ENCODE measurements around the gene POLR2H.
"Not testable (repeated sequence)": the region's sequence is repeated elsewhere in the genome, so short reads cannot be mapped to it uniquely, and the experiment has no call there.

POLR2H gene

DNA sequence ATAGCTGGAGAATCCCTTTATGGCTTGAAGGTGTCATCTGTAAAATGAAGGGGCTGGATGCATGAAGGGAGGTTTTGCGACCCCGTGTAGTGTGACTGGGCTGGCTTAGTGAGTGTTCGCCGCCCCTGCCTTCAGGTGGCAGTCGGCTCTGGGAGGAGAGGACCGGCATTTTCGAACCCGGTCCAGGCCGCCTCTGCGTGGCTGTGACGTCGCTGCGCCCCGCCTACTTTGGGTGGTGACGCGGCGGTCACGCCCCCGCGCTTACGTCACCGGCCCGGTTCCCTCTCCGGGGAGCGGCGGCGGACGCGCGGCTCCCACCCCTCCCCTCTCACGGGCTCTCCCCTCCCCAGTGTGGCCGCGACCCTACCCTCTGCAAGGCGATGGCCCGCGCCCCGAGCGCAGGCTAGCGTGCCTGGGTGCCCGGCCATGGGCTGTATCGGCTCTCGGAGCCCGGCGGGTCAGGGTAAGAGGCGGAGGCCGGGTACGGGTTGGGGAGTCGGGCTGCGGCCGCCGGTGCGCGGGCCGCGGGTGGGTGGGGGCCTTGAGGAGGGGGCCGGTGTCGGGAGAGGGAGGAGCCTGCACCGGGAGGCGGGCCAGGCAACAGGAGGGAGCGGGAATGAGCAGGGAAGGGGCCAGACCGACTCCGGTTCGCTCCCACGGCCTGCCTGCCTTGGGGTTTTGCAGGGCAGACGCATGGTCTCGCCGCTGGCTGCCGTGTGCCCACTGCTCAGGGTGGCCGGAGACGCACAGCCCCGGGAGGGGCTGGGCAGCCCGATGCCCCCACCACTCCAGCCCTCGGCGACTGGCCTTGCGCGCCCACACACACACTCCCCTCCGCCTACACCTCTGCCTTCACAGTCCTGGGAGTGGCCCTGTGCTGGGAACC, 25.6 kb upstream of the POLR2H start:
- no peak for DNase-seq (ENCODE audit: low read depth)

DNA sequence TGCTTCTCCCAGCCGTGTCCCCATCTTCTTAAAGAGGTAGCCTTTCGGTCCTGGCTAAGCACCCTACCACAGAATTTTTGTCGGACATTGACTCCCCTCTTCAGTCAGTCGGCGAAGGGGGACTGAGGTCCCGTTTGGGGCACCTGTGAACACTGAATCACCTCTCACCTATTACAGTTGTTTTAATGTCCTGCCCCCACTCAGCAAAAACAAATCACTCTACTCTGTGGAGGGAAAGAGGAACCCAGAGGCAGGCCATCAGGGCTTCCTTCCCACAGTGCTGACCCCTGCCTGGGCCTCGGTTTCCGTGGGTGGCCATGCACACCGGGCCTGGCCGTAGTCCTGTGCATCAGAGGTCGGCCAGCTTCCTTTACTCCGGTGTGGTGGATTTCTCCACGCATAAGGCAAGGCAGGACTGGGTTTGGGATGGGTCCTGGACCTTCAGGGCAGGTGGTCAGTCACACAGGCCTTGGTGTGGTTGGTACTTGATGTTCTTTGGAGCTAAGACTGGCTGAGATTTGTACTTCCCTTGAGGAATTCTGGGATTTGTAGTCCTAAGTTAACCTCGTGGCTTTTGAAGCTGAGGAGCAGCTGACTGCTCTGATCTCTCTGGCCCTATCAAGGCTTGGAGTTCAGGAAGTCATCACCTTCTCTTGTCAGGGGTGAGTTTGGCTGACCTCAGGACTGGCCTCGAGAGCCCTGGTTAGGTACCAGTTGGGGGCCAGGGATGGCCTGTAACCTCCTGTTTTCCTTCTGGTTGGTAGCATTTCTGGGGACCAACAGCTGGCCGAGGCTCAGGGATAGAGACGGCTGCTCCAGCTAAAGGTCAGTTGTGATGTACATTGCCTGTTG, 24.7 kb upstream of the POLR2H start:
- no peak for DNase-seq (ENCODE audit: low read depth)

DNA sequence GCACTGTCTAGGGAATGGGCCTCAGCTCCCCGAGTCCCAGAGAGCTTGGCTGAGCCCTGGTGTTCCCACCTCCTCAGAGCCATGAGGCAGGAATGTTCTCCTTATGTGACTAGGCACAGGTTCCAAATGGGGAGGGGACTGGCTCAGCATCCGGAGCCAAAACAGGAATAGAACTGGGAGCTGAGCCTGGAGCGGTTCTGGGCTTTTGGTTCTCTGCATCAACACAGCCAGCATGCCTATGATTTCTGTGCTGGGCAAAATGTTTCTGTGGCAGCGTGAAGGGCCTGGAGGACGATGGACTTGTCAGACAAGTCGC, 24.2 kb upstream of the POLR2H start, which contains the start of gene FAM131A:
TSS of gene FAM131A (plus strand) at position 202 of the 316 bp plus-strand sequence. CDS start at position 233, 31 bp downstream.
- no peak for DNase-seq (ENCODE audit: low read depth)

DNA sequence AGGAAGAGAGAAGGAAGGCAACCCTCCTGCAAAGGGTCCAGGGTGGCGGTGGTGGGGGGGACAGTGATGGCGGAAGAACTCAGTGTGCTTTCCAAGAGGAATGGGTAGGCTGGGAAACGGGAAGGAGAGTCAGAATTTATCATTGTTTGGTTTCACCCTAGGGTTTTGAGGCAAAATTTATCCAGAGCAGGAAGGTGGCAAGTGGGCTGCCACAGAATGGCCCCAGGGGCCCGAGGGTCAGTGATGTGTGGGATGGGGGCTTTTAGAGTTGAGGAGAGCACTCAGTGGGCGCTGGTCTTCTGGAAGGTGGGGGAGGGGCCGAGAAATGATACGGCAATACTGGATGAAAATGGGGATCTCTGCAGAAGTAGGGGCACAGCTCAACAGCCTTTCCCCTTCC, 23.5 kb upstream of the POLR2H start:
- DNase-seq (ENCODE audit: low read depth), result no peak

DNA sequence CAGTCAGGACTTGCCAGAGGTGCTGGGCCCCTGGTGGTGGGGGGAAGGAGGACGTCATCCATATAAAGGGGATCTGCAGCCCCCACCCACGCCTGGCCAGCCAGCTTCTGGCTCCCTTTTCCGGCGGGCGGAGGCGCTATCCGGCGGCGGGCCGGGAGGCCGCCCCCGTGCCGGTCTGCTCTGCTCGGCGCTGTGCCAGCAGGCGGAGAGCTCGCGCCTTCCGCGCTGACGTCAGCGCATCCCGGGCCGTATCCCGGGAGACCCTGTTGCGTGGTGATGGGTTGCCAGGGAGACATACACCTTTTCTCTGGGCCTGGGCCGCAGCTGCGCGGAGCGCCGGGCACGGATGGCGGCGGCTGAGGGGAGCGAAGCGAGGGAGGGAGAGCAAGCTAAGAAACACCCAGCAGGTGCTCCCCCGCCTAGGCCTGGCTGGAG, 23.0 kb upstream of the POLR2H start:
- DNase-seq (ENCODE audit: low read depth), result no peak

DNA sequence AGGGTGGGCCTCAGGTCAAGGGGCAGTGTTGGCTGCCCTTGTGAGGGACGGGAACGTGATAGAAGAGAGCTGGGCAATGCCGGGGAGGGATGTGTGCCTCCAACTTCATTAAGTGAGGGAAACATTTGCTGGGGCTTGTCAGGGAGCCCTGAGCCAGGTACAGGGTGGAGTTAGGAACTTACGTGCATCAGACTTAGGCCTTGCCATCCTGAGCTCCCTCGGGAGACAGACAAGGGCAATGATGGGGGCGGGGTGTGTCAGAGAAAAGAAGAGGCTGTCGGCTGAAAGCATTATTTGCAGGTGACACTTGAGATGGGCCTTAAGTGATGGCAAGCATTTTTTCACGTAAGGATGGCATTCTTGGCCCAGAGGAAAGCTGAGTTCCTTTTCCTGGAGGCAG, 22.5 kb upstream of the POLR2H start:
- DNase-seq (ENCODE audit: low read depth), result no peak

DNA sequence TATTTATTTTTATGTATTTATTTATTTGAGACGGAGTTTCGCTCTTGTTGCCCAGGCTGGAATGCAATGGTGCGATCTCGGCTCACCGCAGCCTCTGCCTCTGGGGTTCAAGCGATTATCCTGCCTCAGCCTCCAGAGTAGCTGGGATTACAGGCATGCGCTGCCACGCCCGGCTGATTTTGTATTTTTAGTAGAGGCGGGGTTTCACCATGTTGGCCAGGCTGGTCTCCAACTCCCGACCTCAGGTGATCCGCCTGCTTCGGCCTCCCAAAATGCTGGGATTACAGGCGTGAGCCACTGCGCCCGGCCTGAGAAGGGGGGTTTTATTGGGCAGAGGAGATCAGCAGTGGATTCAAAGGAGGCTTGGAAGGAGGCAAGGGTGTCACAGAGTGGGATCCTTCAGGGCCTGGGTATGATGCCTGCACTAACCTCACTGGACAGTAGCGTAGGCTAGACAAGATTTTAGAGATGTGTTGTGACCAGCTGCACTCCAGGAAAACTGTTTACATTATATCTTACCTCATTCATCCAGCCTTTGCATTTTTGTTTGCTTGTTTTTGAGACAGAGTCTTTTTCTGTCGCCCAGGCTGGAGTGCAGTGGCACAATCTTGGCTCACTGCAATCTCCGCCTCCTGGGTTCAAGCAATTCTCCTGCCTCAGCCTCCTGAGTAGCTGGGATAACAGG, 21.9 kb upstream of the POLR2H start:
- DNase-seq (ENCODE audit: low read depth), result not testable (repeated sequence)

DNA sequence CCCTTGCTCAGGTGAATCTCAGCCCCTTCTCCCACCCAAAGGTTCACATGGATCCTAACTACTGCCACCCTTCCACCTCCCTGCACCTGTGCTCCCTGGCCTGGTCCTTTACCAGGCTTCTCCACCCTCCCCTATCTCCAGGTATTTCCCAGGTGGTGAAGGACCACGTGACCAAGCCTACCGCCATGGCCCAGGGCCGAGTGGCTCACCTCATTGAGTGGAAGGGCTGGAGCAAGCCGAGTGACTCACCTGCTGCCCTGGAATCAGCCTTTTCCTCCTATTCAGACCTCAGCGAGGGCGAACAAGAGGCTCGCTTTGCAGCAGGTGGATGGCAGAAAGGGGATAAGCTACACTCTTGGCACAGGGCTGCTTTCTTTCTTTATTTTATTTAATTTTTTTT, 19.6 kb upstream of the POLR2H start:
- DNase-seq (ENCODE audit: low read depth), result no peak

DNA sequence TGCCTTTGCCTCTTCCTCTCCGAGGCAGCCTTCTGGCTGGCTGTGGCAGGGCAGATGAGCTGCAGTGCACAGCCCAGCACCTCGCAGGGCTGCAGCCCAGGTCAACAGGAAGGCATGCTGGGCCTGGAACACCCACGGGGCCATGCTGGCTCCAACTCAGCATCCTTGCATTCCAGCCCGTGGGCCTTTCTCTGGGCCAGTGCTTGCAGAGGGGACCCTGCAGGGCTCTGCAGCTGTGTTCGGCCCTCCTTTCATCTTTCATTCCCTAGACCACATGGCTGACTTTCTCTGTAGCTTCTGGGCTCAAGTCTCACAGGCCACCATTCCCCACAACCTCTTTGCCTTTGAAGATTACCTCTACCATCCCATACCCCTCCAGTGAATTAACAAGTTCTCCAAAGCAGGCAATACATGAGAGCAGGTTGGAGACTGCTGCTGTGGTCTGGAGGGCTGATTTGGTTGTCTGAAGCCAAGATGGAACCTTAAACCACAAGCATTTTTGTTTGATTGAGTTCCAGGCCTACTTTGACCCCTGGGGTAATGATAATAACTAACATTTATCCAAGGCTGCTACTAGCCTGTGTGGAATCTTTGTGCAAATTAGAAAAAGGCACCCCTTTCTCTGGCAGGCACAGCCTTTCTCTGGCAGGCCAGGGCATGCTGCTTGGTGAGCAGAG, 18.2 kb upstream of the POLR2H start:
- DNase-seq (ENCODE audit: low read depth), result no peak

DNA sequence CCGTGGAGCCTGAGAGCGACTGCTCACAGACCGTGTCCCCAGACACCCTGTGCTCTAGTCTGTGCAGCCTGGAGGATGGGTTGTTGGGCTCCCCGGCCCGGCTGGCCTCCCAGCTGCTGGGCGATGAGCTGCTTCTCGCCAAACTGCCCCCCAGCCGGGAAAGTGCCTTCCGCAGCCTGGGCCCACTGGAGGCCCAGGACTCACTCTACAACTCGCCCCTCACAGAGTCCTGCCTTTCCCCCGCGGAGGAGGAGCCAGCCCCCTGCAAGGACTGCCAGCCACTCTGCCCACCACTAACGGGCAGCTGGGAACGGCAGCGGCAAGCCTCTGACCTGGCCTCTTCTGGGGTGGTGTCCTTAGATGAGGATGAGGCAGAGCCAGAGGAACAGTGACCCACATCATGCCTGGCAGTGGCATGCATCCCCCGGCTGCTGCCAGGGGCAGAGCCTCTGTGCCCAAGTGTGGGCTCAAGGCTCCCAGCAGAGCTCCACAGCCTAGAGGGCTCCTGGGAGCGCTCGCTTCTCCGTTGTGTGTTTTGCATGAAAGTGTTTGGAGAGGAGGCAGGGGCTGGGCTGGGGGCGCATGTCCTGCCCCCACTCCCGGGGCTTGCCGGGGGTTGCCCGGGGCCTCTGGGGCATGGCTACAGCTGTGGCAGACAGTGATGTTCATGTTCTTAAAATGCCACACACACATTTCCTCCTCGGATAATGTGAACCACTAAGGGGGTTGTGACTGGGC, 16.8 kb upstream of the POLR2H start:
- no peak for DNase-seq (ENCODE audit: low read depth)

DNA sequence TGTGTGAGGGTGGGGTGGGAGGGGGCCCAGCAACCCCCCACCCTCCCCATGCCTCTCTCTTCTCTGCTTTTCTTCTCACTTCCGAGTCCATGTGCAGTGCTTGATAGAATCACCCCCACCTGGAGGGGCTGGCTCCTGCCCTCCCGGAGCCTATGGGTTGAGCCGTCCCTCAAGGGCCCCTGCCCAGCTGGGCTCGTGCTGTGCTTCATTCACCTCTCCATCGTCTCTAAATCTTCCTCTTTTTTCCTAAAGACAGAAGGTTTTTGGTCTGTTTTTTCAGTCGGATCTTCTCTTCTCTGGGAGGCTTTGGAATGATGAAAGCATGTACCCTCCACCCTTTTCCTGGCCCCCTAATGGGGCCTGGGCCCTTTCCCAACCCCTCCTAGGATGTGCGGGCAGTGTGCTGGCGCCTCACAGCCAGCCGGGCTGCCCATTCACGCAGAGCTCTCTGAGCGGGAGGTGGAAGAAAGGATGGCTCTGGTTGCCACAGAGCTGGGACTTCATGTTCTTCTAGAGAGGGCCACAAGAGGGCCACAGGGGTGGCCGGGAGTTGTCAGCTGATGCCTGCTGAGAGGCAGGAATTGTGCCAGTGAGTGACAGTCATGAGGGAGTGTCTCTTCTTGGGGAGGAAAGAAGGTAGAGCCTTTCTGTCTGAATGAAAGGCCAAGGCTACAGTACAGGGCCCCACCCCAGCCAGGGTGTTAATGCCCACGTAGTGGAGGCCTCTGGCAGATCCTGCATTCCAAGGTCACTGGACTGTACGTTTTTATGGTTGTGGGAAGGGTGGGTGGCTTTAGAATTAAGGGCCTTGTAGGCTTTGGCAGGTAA, 16.0 kb upstream of the POLR2H start:
- no peak for DNase-seq (ENCODE audit: low read depth)

DNA sequence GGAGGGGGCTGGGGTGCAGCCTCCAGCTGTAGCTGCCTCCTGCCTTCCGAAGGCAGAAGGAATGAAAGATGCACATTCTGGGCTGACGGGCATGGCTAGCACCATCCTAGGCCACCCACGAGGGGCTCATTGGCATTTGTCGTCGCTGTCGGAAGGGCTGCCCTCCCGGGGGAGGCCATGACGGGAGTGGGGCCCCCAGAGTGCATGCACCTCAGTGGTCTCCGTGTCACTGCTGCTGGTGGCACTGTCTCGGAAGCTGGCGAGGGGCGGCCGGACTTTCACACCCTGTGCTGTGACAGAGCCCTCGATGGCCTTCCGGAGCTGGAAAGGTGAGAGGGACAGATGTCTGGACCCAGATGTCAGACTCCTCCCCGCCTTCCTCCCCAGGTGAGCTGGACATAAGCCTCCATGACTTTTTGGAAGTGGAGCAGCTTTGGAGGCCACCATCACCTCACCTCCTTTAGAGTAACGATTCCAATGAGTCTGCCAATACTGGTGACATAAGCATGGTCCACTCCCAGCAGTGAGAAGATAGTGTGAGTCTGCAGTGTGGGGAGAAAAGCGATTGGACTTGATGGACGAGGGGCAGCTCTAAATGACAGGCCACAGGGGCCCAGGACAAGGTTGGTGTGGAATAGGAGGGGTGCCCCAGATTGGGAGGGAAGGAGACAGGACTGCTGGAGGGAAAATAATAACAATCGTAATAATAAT, 14.9 kb upstream of the POLR2H start:
- DNase-seq (ENCODE audit: low read depth), result no peak

DNA sequence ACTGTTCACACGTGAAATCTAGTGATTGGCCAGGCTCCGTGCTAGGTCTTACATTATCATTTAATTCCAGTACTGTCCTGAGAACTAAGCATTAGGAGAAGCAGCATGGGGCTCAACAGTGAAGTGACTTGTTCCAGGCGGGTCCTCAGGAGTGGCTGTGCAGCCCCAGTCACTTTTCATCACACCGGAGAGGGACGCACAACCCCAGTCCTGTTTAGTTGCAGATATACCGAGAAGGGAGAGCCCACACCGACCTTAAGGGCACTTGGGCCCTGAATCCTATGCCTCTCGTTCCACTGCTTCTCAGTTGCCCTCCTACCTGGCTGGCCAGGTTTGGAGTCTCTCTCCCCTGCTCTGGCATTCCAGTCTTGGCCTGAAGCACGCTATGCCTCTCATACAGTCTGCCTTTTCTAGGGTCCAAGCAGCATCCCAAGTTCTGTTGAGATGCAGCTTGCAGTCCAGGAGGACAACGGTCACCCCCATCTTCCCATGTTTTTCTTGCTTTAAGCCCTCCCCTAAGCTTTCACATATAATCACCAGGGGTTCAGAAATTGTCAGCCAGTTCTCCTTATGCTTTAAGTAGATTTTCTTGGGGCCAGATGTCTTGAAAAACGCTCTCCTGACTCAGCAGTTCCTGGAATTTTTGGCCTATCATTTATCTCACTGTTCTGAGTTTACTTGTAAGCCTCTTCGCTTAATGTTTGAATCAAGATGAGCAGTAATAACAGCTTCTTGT, 14.0 kb upstream of the POLR2H start:
- DNase-seq (ENCODE audit: low read depth), result no peak

DNA sequence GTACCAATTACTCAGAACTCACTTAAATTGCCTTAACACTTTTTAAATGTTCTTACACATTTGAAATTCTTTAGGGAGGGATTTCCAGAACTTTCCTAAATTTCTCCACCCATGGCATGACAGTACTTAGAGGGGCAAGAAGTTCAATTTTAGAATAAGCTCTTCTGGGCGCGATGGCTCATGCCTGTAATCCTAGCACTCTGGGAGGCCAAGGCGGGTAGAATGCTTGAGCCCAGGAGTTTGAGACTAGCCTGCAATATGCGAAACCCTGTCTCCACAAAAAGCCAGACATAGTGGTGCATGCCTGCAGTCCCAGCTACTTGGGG, 13.5 kb upstream of the POLR2H start:
- no peak for DNase-seq (ENCODE audit: low read depth)

DNA sequence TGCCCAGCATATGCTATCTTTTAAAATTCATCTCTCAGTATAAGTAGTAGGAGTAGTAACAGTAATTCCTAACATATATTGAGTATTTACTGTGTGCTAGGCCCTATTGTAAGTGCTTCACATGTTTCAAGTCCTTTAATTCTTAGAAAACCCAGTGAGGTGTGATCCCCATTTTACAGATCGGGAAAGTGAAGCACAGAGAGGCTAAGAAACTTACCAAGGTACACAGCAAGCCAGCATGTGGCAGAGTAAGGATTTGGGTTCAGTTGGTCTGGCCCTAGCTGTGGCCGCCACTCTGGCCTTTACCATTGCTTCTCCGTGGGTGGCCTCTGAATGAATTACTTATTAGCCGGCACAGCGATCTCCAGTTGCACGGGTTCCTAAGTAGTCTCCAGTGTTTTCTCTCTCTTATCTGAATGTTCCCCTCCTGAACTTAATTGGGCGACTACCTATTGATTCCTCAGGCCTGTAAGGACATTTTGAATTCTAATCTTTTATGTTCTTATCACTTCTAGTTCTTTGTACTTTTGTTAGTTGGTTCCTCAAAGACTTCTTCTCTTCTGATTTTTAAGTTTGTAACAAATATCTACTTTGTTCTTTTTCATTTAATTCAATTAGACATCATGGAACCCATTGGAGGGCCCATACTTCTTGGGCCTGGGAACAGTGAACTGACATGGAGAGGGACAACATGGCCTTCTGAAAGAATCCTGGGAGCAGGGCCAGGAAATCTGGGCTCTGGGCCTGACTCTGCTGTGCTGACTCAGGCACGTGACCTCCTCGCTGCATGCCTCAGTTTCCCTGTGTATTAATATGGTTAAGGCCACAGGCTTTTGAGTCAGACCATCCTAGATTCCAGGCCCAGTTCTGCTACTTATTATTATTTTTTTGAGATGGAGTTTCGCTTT, 11.7 kb upstream of the POLR2H start:
- no peak for DNase-seq (ENCODE audit: low read depth)

DNA sequence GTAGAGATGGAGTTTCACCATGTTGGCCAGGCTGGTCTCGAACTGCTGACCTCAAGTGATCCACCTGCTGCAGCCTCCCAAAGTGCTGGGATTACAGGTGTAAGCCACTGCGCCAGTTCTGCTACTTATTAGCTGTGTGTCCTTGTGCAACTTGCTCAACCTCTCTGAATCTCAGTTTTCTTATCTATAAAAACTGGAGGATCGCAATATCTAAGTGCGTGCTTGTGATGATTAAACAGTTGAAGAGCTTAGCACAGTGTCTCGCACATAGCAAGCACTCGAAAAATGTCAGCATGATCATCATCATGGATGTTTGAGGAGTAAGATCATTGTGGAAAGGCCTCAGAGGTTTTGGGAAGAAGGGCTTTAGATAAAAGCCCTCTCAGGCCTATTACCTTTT, 10.9 kb upstream of the POLR2H start:
- no peak for DNase-seq (ENCODE audit: low read depth)

DNA sequence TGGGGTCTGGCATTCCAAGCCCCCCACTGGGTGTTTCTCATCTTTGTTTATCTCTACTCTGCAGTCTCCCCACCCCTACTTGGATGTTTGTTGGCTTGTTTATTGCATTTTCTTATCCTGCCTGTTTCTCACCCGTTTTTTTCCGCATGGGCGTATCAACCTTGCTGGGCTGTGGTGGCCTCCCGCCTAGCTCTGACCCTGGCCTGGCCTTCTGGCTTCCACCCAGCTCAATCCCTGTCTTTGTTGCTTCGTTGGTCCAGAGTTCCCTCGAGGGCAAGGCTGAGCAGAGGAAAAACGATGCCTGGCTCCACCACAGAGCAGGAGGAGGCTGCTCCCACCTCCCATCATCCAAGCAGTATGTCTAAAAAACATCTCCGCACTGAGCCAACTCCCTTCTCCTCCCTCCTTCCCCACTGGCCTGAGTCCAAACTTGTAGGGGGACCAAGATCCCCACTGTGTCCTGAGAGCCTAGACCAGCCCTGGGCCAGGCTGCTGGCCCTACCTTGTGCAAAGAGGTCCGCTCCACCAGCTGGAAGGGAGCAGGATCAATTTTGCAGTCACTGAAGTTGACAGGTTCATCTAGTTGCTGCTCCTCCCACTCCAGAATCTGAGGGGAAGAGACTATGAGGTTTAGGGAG, 9.9 kb upstream of the POLR2H start:
- no peak for DNase-seq (ENCODE audit: low read depth)
